Measurements from ENCODE around the gene RNF183.
A peak's percentile ranks its signal among the peaks of the same experiment; 100 is the strongest.
"Not testable (repeated sequence)": the region's sequence is repeated elsewhere in the genome, so short reads cannot be mapped to it uniquely, and the experiment has no call there.

RNF183 gene

GRCh38 chr9:113274474-113275156 lies 28.6 kb downstream of the RNF183 start:
- DNase-seq (ENCODE audit: low read depth in 2 of 2) = peak in 1 of 2 donors; percentile 21

DNA sequence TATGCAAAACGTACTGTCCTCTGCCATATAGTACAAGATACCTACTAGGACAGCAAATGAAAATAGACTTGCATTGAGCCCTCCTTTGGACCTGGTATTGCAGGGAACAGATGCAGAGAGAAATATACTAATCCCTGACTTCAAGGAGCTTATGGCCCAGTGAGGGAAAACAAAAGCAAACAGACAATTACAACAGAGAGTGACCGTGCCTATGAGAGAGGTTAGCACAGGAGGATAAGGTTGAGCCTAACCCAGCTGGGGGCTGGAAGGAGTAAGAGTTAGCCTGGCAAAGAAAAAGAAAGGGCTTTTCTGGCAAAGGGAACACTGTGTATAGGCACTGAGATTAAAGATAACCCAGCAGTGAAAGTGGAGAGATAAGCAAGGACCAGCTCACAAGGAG lies 33.3 kb downstream of the RNF183 start:
- no peak for DNase-seq (ENCODE audit: low read depth in 2 of 2)

- no peak for DNase-seq (ENCODE audit: low read depth in 2 of 2)
Observed at GRCh38 chr9:113269355-113269754, 33.8 kb downstream of the RNF183 start.

- no peak for DNase-seq (ENCODE audit: low read depth in 2 of 2)
Observed at GRCh38 chr9:113267911-113268566, 35.1 kb downstream of the RNF183 start.

- DNase-seq (ENCODE audit: low read depth in 2 of 2) = no peak
Observed at GRCh38 chr9:113266174-113266573, 37.0 kb downstream of the RNF183 start.

GRCh38 chr9:113261917-113262671 lies 41.1 kb downstream of the RNF183 start:
- DNase-seq (ENCODE audit: low read depth in 2 of 2) = no peak

GRCh38 chr9:113258282-113258681 lies 44.9 kb downstream of the RNF183 start:
- DNase-seq (ENCODE audit: low read depth in 2 of 2) = no peak

DNA sequence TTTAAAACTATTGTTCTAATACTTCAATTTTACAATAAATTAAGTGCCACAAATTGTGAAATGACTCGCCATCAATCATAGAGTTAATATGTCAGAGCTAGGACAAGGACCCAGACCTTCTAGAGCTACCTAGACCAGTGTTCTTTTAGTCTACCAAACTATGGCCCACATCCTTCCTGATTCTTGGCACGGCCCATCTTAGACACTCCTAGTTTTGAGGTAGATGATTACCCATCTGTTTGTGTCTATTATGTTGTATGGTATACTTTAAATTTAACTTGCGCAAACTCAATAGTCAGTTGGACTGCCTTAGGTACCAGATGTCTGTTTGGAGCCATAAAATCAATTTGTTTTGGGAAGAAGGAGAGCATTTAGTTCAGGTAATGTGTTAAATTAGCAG lies 45.3 kb downstream of the RNF183 start:
- no peak for DNase-seq (ENCODE audit: low read depth in 2 of 2)

- DNase-seq (ENCODE audit: low read depth in 2 of 2) = no peak
Observed at GRCh38 chr9:113255438-113255837, 47.7 kb downstream of the RNF183 start.

DNA sequence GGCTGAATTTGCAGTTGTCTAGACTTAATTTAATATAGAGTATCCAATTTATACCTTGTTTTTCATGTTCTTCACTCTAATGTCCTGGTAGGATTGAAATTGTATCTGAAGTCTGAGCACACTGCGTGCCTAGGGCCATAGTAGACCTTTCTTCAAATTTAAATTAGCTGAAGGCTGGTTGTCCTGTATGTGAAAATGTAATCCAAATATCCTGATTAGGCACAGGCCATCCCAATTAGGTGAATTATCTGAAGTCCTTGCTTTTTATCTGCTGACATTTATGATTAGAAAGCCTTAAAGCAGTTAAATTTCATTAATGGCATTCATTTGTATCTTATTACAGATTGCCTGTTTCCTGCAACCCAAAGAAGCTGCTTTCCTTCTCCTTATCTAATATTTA lies 48.2 kb downstream of the RNF183 start:
- DNase-seq (ENCODE audit: low read depth in 2 of 2) = no peak

DNA sequence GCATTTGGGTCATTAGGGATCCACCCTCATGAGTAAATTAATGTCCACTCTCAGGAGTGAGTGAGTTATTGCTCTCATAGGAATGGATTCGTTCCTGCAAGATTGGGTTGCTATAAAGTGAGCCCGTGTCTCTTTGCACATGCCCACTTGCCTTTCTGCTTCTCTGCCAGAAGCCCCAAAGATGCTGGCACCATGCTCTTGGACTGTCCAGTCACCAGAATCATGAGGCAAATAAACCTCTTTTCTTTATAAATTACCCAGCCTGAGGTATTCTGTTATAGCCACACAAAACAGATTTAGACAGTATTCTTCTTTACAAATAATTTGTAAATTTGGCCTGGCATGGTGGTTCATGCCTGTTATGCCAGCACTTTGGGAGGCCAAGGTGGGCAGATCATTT lies 52.4 kb downstream of the RNF183 start:
- no peak for DNase-seq (ENCODE audit: low read depth in 2 of 2)

DNA sequence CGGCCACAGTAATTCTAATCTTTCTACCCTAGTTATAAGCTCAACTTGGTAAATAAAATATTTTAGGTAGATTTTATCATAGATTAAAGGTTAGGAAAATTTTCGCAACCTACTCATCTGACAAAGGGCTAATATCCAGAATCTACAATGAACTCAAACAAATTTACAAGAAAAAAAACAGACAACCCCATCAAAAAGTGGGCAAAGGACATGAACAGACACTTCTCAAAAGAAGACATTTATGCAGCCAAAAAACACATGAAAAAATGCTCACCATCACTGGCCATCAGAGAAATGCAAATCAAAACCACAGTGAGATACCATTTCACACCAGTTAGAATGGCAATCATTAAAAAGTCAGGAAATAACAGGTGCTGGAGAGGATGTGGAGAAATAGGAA lies 53.5 kb downstream of the RNF183 start:
- DNase-seq (ENCODE audit: low read depth in 2 of 2) = not testable (repeated sequence)

GRCh38 chr9:113247640-113248039 lies 55.5 kb downstream of the RNF183 start:
- DNase-seq (ENCODE audit: low read depth in 2 of 2) = no peak

Data from stimulated activated CD4-positive, alpha-beta T cell treated with anti-CD3 and anti-CD28 coated beads, Interleukin-1b, Interleukin-23, amount 100 ng/mL, for 4 hours (primary cell).